Liver (tissue), 9 donors: ENCODE measurements around the gene COX17. TPM values are rescaled to one million over a fixed set of nuclear protein-coding genes. Genes with fewer than 3 reads are reported as not detected.

Source experiments
- DNase-seq: peaks from one replicate; pipeline ENCODE4 v3.0.0-alpha.2; 2017; ENCODE audit warnings: low spot score
- H3K27ac ChIP-seq, 2 donors: one replicate each; pipeline ENCODE4 v1.7.0; 2013; ENCODE audit warnings: inconsistent platforms in 2 of 2, low read length in 2 of 2, control low read depth in 1 of 2, low read depth in 1 of 2, mild to moderate bottlenecking in 1 of 2
- H3K27me3 ChIP-seq, 4 donors: one replicate each; pipeline versions ENCODE4 v1.6.1 to v1.7.0; 2013; ENCODE audit warnings: low read length in 3 of 4, inconsistent platforms in 1 of 4, mild to moderate bottlenecking in 1 of 4, moderate library complexity in 1 of 4; ENCODE audit not compliant: control insufficient read depth in 4 of 4, insufficient read depth in 4 of 4
- H3K36me3 ChIP-seq, 4 donors: one replicate each; pipeline versions ENCODE4 v1.6.1 to v1.7.0; 2013; ENCODE audit warnings: low read length in 3 of 4, mild to moderate bottlenecking in 3 of 4, low read depth in 1 of 4, moderate library complexity in 1 of 4; ENCODE audit not compliant: control insufficient read depth in 4 of 4, insufficient read depth in 3 of 4
- H3K4me1 ChIP-seq, 4 donors: one replicate each; pipeline versions ENCODE4 v1.6.1 to v1.7.0; 2013; ENCODE audit warnings: low read length in 3 of 4, mild to moderate bottlenecking in 3 of 4, moderate library complexity in 1 of 4; ENCODE audit not compliant: control insufficient read depth in 4 of 4, insufficient read depth in 4 of 4
- H3K4me3 ChIP-seq, 3 donors: one replicate each; pipeline versions ENCODE4 v1.6.1 to v1.7.0; 2013; ENCODE audit warnings: low read length in 3 of 3, control low read depth in 1 of 3, low read depth in 1 of 3, mild to moderate bottlenecking in 1 of 3
- H3K9ac ChIP-seq, 2 donors: one replicate each; pipeline ENCODE4 v1.7.0; 2013; ENCODE audit warnings: low read length in 2 of 2, mild to moderate bottlenecking in 2 of 2, moderate library complexity in 2 of 2, control low read depth in 1 of 2, low read depth in 1 of 2
- H3K9me3 ChIP-seq, 4 donors: one replicate each; pipeline versions ENCODE4 v1.6.1 to v1.7.0; 2013; ENCODE audit warnings: low read length in 3 of 4; ENCODE audit not compliant: control insufficient read depth in 4 of 4
- ATF3 ChIP-seq: IDR thresholded peaks from 2 replicates; pipeline ENCODE4 v1.6.1; 2016; ENCODE audit warnings: antibody characterized with exemption
- CTCF ChIP-seq: fragments of 150-350 bp; IDR thresholded peaks from 2 replicates; pipeline ENCODE4 v1.5.1; 2017; ENCODE audit warnings: improper control_type of control experiment, low read depth, low read length; ENCODE audit not compliant: missing input control
- EGR1 ChIP-seq, 2 donors: IDR thresholded peaks; 2 replicates each; pipeline ENCODE4 v1.6.1; 2016 to 2018; ENCODE audit warnings: antibody characterized with exemption in 2 of 2, low read depth in 2 of 2
- FOXA1 ChIP-seq: IDR thresholded peaks from 2 replicates; pipeline ENCODE4 v1.6.1; 2016; ENCODE audit warnings: antibody characterized with exemption
- FOXA2 ChIP-seq: IDR thresholded peaks from 2 replicates; pipeline ENCODE4 v1.6.1; 2016; ENCODE audit warnings: antibody characterized with exemption
- GABPA ChIP-seq, 2 donors: IDR thresholded peaks in 1 of 2; conservative IDR thresholded peaks in 1 of 2; 2 replicates each; pipeline ENCODE4 v1.6.1; 2016; ENCODE audit warnings: antibody characterized with exemption in 2 of 2, mild to moderate bottlenecking in 1 of 2, moderate library complexity in 1 of 2
- HNF4A ChIP-seq, 2 donors: conservative IDR thresholded peaks; 2 replicates each; pipeline ENCODE4 v1.6.1; 2016; ENCODE audit warnings: antibody characterized with exemption in 2 of 2, mild to moderate bottlenecking in 2 of 2
- HNF4G ChIP-seq: IDR thresholded peaks from 2 replicates; pipeline ENCODE4 v1.6.1; 2016; ENCODE audit warnings: antibody characterized with exemption
- MAX ChIP-seq: IDR thresholded peaks from 2 replicates; pipeline ENCODE4 v1.6.1; 2016; ENCODE audit warnings: antibody characterized with exemption
- RAD21 ChIP-seq, 2 donors: IDR thresholded peaks; 2 replicates each; pipeline ENCODE4 v1.6.1; 2016; ENCODE audit warnings: antibody characterized with exemption in 2 of 2, mild to moderate bottlenecking in 2 of 2
- REST ChIP-seq: IDR thresholded peaks from 2 replicates; pipeline ENCODE4 v1.6.1; 2016; ENCODE audit warnings: antibody characterized with exemption, mild to moderate bottlenecking
- RXRA ChIP-seq, 2 donors: IDR thresholded peaks; 2 replicates each; pipeline ENCODE4 v1.6.1; 2017 to 2018; ENCODE audit warnings: antibody characterized with exemption in 2 of 2, mild to moderate bottlenecking in 1 of 2
- SP1 ChIP-seq: IDR thresholded peaks from 2 replicates; pipeline ENCODE4 v1.6.1; 2018; ENCODE audit warnings: antibody characterized with exemption, mild to moderate bottlenecking
- TAF1 ChIP-seq: conservative IDR thresholded peaks from 2 replicates; pipeline ENCODE4 v1.6.1; 2016; ENCODE audit warnings: antibody characterized with exemption, mild to moderate bottlenecking
- YY1 ChIP-seq: IDR thresholded peaks from 2 replicates; pipeline ENCODE4 v1.6.1; 2016; ENCODE audit warnings: antibody characterized with exemption, mild to moderate bottlenecking
- ZBTB33 ChIP-seq: IDR thresholded peaks from 2 replicates; pipeline ENCODE4 v1.6.1; 2016; ENCODE audit warnings: antibody characterized with exemption
- WGBS: extraction: QIAGEN DNeasy Blood & Tissue Kit; methylation state at CpG from one replicate; pipeline ENCODE4 v1.1.7; 2013; 5-methylcytosine and 5-hydroxymethylcytosine counted together
- polyA plus RNA-seq, 2 donors: library from polyadenylated mRNA; stranded (reverse) in 1 of 2; unstranded in 1 of 2; fragments of 200-250 nt in 1 of 2; fragments of >200 nt in 1 of 2; fragmentation: Nextera tagmentation in 1 of 2; extraction: Ambion mirVana in 1 of 2; gene quantifications; one replicate each; pipeline versions ENCODE4 v1.2.1 to v1.2.3, GENCODE V29; 2013 to 2015
- total RNA-seq, 2 donors: library from RNA; depleted of rRNA; stranded (reverse); fragments of >200 nt; gene quantifications; one replicate each; pipeline ENCODE4 v1.2.3, GENCODE V29; 2014
- donor health status: healthy.
- donor health status: healthy.
- donor health status: healthy.
- donor health status: healthy.
- donor health status: healthy.

COX17 gene
- total and polyA plus RNA-seq, 4 donors = 10.3 to 164 (median 49.0) TPM

- Histone ChIP-seq H3K9ac (no peak overlapping the region), H3K4me1 (peaks cover 0 to 7% (median 1%) of the 10 kb centered on the region in 4 donors), H3K36me3 (peaks cover 0 to 3% (median 0%) of the 10 kb centered on the region in 4 donors), H3K27ac (no peak overlapping the region), H3K9me3 (no peaks in the 10 kb centered on the region), H3K27me3 (no peaks in the 10 kb centered on the region), H3K4me3 (no peak overlapping the region)
- DNase-seq = no peak
- 98% methylated on average over 2 of the region's 2 CpGs for WGBS
- TF ChIP-seq GABPA (IDR thresholded peaks at IDR 0.05 in 1 of 2, conservative IDR thresholded peaks at IDR 0.05 in 1 of 2) (no peak), CTCF (no peak), MAX (no peak), YY1 (no peak), EGR1 (IDR thresholded peaks at IDR 0.05; ENCODE audit: low read depth in 2 of 2) (no peak), ATF3 (no peak), RAD21 (IDR thresholded peaks at IDR 0.05) (no peak), SP1 (no peak), REST (no peak), HNF4A (conservative IDR thresholded peaks at IDR 0.05) (no peak), HNF4G (no peak), FOXA1 (no peak), RXRA (IDR thresholded peaks at IDR 0.05) (no peak), FOXA2 (no peak)
These were observed 35.8 kb downstream of the COX17 start for GRCh38 chr3:119641416-119641815.

- Histone ChIP-seq H3K9me3 (no peaks in the 10 kb centered on the region), H3K9ac (no peak overlapping the region), H3K27ac (no peak overlapping the region), H3K27me3 (no peaks in the 10 kb centered on the region), H3K4me1 (no peaks in the 10 kb centered on the region), H3K4me3 (no peak overlapping the region), H3K36me3 (peaks cover 0 to 3% (median 0%) of the 10 kb centered on the region in 4 donors)
- DNase-seq = no peak
- 95% methylated on average over 2 of the region's 2 CpGs for WGBS
- TF ChIP-seq HNF4G (no peak), TAF1 (no peak), CTCF (no peak), GABPA (IDR thresholded peaks at IDR 0.05 in 1 of 2, conservative IDR thresholded peaks at IDR 0.05 in 1 of 2) (no peak), YY1 (no peak), ZBTB33 (no peak), REST (no peak), RXRA (IDR thresholded peaks at IDR 0.05) (no peak), SP1 (no peak)
These were observed 37.5 kb downstream of the COX17 start for GRCh38 chr3:119639494-119640350.
